HT-29 (cell line): ENCODE measurements around the gene MPPED1. TPM values are rescaled to one million over a fixed set of nuclear protein-coding genes. Genes with fewer than 3 reads are reported as not detected.

ENCODE experiments used
- DNase-seq: peaks from one replicate; pipeline ENCODE4 v3.0.0-alpha.2; 2015; ENCODE audit warnings: low spot score
- total RNA-seq: library from RNA; depleted of rRNA; stranded (reverse); fragments of >200 nt; shearing (Covaris generic); gene quantifications from 2 replicates; pipeline ENCODE4 v1.2.3, GENCODE V29; 2014

The MPPED1 gene
- total RNA-seq, 1 experiment from 2014 or later = not detected

DNA sequence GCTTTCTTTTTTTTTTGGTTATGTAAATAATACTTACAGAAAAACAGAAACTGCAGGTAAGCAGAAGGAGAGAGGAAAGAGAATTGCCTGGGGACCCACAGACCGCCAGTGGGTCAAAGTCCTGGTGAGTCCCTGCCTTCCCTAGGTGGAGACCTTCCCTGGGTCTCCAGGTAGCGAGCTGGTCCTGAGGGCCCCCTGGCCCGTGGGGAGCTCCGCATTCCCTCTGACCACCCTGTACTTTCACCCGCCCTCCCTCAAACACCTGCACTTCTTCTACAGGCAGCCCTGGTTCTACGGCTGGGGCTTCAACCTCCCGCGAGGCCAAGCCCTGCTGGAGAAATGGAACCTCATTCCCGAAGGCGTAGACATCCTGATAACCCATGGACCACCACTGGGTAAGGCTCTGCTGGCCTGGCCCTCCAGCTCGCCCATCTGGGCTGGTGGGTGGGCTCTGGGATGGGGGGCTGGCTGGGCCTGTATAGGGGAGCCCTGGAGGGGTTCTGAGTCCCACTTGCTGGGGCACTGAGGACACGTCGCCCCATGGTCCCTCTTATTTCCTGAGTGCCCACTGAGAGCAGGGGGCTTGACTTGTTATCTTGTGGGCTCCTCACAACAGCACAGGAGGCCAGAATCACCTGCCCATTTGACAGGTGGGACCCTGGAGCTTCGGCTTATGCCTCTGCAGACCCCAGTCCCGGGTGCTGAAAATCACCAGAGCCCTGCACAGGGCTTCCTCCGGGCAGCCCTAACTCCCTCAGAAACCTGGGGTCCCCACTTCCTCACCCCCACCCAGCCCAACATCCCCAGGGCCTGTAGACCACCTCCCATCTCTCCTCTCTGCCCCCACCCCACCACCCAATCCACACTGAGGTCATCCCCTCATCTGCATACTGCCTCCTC lies 86.4 kb downstream of the MPPED1 start:
- DNase-seq = no peak

DNA sequence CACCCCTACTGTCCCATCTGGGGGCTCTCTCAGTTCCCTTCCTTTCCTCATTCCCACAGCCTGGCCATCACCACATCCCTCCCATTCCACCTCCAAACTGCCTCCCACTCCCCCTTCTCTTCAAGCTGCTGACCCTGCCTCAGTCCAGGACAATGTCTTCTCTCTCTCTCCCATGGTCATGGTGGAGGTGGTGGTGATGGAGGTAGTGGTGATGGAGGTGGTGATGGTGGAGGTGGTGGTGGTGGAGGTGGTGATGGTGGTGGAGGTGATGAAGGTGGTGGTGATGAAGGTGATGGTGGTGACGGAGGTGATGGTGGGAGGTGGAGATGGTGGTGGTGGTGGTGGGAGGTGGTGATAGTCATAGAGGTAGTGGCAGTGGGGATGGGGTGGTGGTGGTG lies 87.0 kb downstream of the MPPED1 start:
- no peak for DNase-seq

DNA sequence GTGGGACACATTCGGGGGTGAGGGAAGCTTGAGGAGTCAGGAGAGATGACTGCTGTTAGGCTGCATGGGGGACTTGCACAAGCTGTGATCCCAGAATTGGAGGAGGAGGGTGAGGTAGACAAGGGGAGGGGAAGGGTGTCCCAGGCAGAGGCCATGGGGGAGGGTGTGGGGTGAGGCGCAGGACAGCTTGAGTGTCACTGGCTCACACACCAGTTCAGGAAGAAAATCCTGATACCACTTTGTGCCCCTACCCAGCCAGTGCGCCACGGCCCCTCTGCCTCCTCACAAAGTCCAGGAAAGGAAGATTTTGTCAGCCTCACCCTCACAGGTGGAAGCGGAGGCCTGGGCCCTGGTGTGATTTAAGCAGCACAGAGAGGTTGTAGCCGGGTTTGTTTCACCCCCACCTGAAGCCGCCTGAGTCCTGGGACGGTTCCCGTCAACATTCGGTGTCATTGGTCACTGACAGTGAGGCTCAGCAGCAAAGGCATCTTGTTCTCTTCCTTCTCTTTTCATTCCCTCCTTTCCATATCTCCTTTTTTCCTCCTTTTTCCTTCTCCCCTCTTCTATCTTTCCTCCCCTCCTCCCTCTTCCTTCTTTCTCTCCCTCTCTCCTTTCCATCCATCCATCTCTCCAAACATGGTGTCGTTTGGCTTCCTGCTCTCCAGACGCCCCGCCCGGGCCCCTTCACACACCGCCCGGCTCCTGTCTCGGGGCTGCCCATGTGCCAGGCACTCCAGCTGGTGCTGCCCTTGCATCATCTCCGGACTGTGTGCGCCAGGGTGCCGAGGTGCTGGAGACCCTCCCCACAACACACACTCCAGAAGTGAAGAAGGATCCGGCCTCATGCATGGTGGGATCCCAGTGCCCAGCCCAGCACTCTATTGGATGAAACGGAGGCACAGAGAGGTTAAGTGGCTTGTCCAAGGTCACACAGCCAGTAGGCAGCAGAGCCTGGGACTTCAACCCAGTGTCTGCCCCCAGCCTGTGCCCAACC lies 89.3 kb downstream of the MPPED1 start:
- DNase-seq = no peak

DNA sequence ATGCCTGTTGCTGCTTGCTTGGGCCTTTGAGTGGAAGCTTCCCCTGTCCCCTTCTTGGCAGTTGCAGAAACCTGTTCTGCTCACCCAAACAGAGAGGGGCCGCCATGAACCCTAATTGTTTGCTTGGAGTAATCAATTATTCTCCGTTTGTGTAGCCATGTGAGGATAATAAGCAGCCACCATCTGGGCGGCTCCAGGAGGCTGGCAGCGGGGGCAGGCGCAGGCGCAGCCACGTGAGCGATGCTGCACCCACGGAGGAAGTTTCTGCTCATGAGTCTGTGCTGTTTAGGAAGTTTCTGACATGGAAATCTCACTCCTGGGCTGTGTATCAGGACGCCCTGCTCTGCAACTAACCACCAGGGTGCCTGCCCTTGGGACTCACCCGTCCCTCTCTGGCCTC lies 90.1 kb downstream of the MPPED1 start:
- DNase-seq = no peak

DNA sequence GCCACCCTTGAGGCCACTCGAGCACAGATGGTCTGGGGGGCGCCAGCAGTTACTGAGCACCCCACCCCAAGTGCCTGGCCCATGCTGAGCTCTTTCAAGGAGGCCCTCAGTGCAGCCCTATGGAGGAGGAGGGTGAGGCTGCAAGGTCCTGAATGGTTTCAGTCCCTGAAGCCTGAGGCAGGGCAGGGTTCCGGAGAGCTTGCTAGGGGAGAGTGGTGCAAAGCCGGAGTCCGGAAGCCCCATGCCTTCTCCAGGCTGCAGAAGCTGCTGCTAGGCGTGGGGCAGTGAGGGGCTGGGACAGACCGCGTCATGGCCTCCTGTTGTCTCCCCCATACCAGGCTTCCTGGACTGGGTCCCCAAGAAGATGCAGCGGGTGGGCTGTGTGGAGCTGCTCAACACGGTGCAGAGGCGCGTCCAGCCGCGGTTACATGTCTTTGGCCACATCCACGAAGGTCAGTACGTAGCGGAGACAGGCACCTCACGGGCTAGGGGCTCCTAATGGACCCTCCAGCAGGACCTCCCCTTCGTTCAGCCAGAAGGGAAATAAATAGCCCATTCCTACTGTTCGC lies 90.6 kb downstream of the MPPED1 start:
- DNase-seq = no peak

DNA sequence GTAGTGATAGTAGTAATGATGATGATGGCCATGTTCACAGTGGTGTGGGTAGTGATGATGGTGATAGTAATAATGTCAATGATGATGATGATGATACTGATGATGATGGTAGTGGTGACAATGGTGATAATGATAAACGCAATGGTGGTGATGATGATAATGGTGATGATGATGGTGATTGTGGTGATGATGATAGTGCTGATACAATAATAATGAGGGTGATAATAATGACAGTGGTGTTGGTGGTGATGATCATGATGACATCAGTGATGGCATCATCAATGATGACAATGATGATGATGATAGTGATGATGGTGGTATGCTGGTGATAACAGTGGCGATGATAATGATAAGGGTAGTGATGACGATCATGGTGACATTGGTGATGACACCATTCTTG lies 92.3 kb downstream of the MPPED1 start:
- no peak for DNase-seq

DNA sequence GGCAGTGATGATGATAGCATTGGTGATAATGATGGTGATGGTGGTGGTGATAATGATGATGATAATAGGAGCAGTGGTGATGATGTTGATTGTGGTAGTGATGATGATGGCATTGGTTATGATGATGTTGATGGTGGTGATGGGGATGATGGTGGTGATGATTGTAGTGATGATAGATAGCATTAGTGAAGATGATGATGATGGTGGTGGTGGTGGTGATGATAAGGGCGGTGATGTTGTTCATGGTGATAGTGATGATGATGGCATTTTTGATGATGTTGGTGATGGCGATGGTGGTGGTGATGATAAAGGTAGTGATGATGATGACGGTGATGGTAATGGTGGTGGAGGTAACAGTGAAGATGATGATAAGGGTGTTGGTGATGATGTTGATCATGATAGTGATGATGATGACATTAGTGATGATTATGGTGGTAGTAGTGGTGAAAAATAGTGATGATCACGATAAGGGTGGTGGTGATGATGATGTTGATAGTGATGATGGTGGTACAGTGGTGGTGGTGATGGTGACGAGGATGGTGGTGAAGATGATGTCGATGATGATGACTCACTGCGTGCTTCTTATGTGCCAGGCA lies 93.0 kb downstream of the MPPED1 start:
- no peak for DNase-seq

DNA sequence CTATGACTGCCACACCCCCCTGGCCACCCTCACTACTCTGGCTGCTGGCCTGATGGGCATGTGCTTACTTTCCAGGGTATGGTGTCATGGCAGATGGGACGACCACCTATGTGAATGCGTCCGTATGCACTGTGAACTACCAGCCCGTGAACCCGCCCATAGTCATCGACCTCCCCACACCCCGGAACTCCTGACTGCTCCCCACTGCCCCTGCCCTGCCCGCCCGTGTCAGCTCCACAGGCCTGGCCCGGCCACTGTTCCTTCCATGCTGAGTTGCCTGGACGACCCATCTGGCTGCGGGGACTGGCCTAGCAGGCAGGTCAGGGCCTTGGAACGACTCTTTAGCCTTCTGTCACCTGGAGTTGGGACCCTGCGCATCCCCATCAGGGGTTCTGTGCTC lies 93.6 kb downstream of the MPPED1 start:
- no peak for DNase-seq

DNA sequence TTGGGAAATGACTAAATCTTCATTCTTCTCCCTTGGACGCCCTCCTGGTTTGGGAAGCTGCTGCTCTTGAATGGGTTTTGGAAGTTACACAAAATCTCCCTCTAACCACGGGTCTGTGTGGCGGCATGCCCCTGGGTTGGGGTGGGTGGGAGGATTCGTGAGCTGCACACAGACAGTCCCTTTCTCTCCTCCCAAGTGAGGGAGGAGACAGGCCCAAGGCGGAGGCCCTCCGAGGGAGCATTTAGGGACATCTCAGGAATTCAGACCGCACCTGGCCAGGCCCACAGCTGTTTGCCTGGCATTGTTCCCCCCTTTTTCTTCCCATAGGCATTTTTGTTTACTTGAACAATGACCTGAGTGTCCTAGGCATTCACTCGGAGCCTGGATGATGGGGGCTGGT lies 94.1 kb downstream of the MPPED1 start:
- no peak for DNase-seq

DNA sequence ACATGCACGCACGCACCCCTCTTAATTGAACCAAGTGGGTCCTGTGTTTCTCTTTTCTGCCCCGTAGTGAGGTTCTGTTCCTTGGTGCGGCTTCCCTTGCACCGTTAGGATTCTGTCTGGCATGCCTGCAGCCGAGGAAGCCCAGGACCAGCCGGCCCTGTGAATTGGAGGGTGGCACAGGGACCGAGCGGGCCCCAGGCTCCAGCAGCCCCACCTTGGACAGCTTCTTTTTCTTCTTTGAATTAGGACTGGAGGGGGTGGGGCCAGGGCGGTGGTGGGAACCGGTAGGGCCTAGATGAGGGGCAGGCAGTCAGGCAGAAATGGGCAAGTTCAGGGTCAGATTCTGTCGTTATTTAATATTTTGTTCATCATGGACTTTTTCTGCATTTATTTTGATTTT lies 94.7 kb downstream of the MPPED1 start:
- no peak for DNase-seq

DNA sequence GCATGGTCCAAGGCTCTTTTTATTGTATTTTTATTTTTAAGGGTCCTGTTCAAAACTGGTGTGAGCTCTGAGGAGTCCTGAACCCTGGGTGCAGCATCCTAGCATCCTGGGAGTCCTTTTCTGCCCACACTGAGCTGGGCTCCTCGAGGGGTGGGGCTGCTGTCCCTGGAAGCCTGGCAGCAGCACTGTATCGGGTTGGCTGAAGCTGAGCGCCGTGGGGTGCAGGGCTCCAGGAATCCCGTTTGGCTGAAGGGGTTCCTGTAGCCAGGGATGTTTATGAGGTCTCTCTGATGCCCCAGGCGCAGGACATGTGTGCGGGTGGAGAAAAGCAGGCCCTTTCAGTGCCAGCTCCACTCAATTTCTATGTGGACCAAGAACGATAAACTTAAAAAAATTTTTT lies 95.4 kb downstream of the MPPED1 start:
- no peak for DNase-seq

DNA sequence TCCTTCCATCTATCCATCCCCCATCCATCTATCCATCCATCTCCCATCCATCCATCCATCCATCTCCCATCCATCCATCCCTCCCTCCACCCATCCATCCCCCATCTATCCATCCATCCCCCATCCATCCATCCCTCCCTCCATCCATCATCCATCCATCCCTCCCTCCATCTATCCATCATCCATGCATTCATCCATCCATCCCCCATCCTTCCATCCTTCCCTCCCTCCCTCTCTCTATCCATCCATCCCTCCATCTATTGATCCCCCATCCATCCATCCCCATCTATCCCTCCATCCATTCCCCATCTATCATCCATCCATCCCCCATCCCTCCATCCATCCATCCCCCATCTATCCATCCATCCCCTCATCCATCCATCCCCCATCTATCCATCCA lies 96.7 kb downstream of the MPPED1 start:
- DNase-seq = no peak

DNA sequence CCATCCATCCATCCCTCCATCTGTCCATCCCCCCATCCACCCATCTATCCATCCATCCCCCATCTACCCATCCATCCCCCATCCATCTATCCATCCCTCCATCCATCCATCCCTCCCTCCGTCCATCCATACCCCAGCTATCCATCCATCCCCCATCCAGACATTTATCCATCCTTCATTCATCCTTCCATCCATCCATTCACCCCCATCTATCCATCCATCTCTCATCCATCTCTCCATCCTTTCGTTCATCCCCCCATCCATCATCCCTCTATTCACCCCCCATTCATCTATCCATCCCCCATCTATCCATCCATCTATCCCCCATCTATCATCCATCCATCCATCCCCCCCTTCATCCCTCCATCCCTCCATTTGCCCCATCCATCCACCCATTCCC lies 97.5 kb downstream of the MPPED1 start:
- no peak for DNase-seq

DNA sequence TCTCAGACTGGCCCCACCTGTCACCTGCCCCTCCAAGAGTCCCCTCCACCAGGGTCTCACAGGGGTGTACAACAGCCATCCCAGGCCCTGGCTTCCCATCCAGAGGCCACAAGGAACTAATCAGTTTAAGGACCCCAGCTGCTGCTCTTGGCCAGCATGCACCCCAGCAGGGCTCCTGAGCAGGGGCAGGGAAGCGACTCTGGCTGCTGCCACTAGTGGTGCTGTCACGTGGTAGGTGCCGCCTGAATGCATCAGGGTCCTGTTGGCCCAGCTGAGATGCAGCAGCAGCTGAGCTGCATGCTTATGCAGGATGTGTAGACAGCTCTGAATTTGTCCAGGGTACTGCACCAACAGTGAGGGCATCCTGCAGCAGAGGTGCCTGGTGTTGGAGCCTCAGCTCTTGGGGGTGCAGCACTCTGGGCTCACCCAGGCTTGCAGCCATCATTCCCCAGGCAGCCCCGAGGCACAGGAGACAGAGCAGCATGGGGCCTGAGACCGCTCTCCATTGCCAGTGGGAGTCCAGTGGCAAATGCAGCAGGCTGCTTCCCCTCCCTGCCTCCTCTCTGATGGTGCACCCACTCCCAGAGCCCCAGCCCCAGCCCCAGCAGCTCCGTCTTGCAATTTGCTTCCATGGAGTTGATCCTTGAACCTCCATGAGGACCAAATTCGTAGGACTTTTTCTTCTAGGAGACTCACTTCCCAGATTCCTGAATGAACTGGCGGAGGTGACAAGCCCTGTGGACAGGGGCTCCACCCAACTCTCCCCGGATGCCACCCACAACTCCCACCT lies 98.7 kb downstream of the MPPED1 start:
- DNase-seq = no peak

DNA sequence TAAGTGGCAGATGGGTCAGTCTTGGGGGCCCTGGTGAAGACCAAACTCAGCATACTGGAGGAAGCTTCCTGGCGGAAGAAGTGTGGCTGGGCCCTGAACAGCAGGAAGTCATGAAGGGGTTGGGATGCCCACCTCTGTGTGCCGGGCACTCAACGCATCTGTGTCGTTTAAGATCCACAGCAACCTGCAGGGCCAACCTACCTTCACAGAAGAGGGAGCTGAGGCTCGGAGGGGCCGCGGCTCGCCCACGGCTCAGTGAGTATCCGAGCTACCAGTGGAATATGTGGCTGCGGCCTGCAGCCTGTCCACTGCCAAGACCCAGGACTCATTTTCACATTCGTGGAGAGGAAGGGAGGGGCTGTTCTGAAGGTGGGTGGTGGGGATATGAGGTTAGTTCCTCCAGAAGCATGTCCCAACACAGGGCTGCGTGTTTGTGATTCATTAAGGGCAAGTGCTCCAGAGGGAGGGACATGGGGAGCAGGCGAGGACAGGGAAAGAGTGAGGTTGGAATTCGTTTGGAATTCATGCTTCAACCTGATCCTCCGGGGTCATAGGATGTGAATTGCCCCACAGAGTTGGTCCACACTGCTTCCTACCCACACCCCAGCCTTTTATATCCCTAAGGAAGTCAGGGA lies 99.6 kb downstream of the MPPED1 start:
- no peak for DNase-seq

DNA sequence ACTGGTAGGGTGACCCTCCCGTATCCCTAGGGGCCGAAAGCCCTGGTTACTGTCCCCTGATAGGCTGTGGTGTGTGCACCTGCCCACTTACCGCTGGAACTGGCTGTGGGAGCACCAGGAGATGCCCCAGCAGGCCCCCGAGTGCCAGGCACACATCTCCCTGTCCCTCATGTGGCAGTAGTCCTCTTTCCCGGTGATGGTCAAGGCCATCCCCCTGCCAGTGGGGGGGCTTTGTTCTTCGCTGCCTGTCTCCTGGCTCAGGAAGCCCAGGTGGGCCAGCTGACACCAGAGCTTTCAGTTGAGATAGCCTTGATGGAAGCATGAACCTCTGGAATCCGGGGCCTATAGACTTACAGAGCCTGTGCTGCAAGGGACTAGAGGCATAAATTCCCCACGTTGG lies 100.5 kb downstream of the MPPED1 start:
- no peak for DNase-seq

DNA sequence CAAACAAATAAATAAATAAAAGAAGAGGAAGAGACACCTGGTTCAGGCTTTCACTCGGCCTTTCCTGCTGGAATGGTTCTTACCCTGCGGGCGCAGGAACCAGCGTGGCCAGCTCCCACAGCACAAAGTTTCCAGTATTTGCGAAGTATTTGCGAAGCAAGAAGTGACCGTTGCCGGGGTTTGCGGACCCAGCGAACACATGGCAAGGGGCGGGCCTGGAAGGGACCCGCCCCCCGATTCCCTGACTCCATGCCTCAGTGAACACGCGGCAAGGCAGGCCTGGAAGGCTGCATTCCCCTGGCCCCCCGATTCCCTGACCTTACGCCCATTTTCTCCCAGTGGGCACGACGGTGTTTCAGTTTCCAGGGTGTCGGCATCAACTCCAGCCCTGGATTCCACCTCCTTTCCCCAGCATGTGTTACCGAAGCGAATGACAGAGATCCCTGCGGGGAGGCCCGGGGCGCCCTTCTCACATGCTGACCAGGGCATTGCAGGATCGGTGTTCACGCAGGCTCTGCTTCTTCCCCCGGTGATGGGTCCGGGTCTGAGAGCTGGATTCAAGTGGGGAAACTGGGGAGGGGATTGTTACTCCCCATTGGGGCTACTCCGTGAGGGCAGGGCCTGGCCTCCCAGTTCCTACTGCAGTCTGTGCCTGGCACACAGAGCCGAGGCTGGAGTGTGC lies 102.8 kb downstream of the MPPED1 start:
- no peak for DNase-seq

DNA sequence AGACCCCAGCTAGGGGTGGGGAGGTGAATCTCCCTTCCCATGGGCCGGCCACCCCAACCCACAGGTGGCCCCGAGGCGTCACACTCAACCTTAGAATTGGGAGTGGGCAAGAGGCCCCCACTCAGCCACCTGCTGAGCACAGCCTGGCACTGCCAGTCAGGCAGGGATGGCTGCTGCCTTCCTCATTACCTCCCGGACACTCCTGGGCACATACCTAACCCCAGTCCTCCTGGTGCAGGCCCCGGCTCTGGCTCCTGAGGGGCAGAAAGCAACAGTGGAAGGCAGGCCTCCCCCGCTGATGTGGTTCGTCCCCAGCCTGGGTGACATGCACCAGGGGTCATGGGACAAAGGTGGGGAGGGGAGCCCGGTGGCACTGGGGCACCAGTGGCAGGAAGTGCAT lies 103.6 kb downstream of the MPPED1 start:
- DNase-seq = no peak

DNA sequence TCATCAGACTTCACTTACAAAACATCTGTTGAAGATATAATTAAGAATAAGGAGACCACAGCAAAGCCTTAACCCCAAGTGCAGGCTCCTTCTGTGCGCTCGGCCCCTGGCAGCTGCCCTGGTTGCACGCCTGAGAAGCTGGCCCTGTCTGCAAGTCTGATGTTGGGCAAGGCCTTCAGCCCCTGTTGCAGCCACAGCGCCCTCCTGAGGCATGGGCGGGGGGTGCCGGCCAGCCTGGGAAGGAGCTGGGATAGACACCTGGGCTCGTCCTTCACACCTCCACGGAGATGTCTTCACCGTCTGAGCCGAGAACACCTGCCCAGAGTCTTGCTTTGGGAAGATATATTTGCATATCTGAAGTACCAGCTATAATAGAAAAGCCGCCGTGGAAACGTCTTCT lies 104.1 kb downstream of the MPPED1 start:
- DNase-seq = no peak

DNA sequence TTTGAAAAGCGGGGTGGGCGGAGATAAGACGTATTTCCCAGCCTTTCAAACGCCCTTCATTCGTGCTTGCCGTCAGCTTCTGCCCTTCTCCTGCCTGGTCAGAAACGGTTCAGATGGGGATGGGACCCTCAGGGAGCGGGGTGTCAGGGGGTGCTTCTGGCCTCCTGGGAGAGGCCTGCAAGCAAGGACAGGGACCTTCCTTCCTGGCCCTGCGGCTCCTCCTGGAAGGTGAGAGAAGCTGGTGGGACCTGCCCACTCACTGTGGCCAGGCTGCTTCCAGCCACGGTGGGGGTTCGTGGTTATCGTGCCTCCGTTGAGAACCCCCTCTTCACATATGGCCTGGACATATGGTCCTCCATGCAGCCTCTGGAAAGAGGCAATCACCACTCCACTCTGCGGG lies 104.6 kb downstream of the MPPED1 start:
- no peak for DNase-seq
